ENCODE results near the gene E4F1.

Gene E4F1

GRCh38 chr16:2206420-2206779 lies 17.0 kb upstream of the E4F1 start:
- Mint-ChIP-seq H3K27ac (peak overlapping the region; percentile 88), H3K9me3 (no peaks in the 10 kb centered on the region), H3K4me1 (peaks cover 29% of the 10 kb centered on the region), H3K4me3 (peak overlapping the region; percentile 69), H3K36me3 (peaks cover 10% of the 10 kb centered on the region), H3K27me3 (peaks cover 21% of the 10 kb centered on the region)
- no peak for DNase-seq
- CTCF ChIA-PET = interaction anchor here (1.0 kb wide), 1 partner anchor 12 kb away, joined by 4 read pairs; no protein-coding TSS in a partner anchor

- peak overlapping the region; percentile 69 for H3K4me3 Mint-ChIP-seq
- CTCF ChIA-PET = interaction anchor here (1.0 kb wide), 1 partner anchor 12 kb away, joined by 4 read pairs; no protein-coding TSS in a partner anchor
- H3K4me1 Mint-ChIP-seq = peaks cover 32% of the 10 kb centered on the region
- DNase-seq = no peak
- peak overlapping the region; percentile 88 for H3K27ac Mint-ChIP-seq
- no peaks in the 10 kb centered on the region for H3K9me3 Mint-ChIP-seq
- peaks cover 10% of the 10 kb centered on the region for H3K36me3 Mint-ChIP-seq
- H3K27me3 Mint-ChIP-seq = peaks cover 16% of the 10 kb centered on the region
Measured at GRCh38 chr16:2206780-2207433, 16.5 kb upstream of the E4F1 start.

- CTCF ChIA-PET = no interaction called here
- H3K27me3 Mint-ChIP-seq = peaks cover 7% of the 10 kb centered on the region
- no peak overlapping the region for H3K4me3 Mint-ChIP-seq
- peaks cover 10% of the 10 kb centered on the region for H3K36me3 Mint-ChIP-seq
- H3K27ac Mint-ChIP-seq = no peak overlapping the region
- no peak for DNase-seq
- no peaks in the 10 kb centered on the region for H3K9me3 Mint-ChIP-seq
- peaks cover 38% of the 10 kb centered on the region for H3K4me1 Mint-ChIP-seq
Measured at GRCh38 chr16:2207872-2208271, 15.5 kb upstream of the E4F1 start.

GRCh38 chr16:2208308-2208707 lies 15.1 kb upstream of the E4F1 start:
- Mint-ChIP-seq H3K9me3 (no peaks in the 10 kb centered on the region), H3K27ac (no peak overlapping the region), H3K4me3 (no peak overlapping the region), H3K27me3 (peaks cover 6% of the 10 kb centered on the region), H3K36me3 (peaks cover 12% of the 10 kb centered on the region), H3K4me1 (peaks cover 43% of the 10 kb centered on the region)
- DNase-seq = no peak
- CTCF ChIA-PET = interaction anchor here (0.5 kb wide), 1 partner anchor 17 kb away, joined by 3 read pairs; no protein-coding TSS in a partner anchor

- H3K36me3 Mint-ChIP-seq = peaks cover 14% of the 10 kb centered on the region
- no peaks in the 10 kb centered on the region for H3K9me3 Mint-ChIP-seq
- no peak overlapping the region for H3K4me3 Mint-ChIP-seq
- H3K4me1 Mint-ChIP-seq = peaks cover 43% of the 10 kb centered on the region
- H3K27ac Mint-ChIP-seq = no peak overlapping the region
- DNase-seq = no peak
- CTCF ChIA-PET = interaction anchor here (0.5 kb wide), 1 partner anchor 16 kb away, joined by 3 read pairs; no protein-coding TSS in a partner anchor
- peaks cover under 1% of the 10 kb centered on the region for H3K27me3 Mint-ChIP-seq
Measured at GRCh38 chr16:2208772-2209171, 14.6 kb upstream of the E4F1 start.

- Mint-ChIP-seq H3K9me3 (no peaks in the 10 kb centered on the region), H3K4me1 (peaks cover 42% of the 10 kb centered on the region), H3K36me3 (peaks cover 14% of the 10 kb centered on the region), H3K27me3 (no peaks in the 10 kb centered on the region), H3K27ac (no peak overlapping the region), H3K4me3 (no peak overlapping the region)
- no peak for DNase-seq
- CTCF ChIA-PET = no interaction called here
Measured at GRCh38 chr16:2209258-2210008, 14.0 kb upstream of the E4F1 start.

- CTCF ChIA-PET = no interaction called here
- Mint-ChIP-seq H3K4me1 (peaks cover 38% of the 10 kb centered on the region), H3K27ac (no peak overlapping the region), H3K9me3 (no peaks in the 10 kb centered on the region), H3K36me3 (peaks cover 14% of the 10 kb centered on the region), H3K27me3 (no peaks in the 10 kb centered on the region), H3K4me3 (no peak overlapping the region)
- no peak for DNase-seq
Measured at GRCh38 chr16:2210009-2210332, 13.4 kb upstream of the E4F1 start.

GRCh38 chr16:2210386-2211365 lies 12.7 kb upstream of the E4F1 start, which contains the start of gene BRICD5:
Gene BRICD5, minus strand, starts transcription at chr16:2210863. Its CDS starts 30 bp downstream, at chr16:2210833.
- CTCF ChIA-PET = no interaction called here
- H3K27me3 Mint-ChIP-seq = no peaks in the 10 kb centered on the region
- H3K9me3 Mint-ChIP-seq = no peaks in the 10 kb centered on the region
- peaks cover 40% of the 10 kb centered on the region for H3K4me1 Mint-ChIP-seq
- DNase-seq = no peak
- H3K27ac Mint-ChIP-seq = no peak within 1 kb of the TSS
- H3K4me3 Mint-ChIP-seq = no peak within 1 kb of the TSS
- peaks cover 14% of the 10 kb centered on the region for H3K36me3 Mint-ChIP-seq

- no peak overlapping the region for H3K4me3 Mint-ChIP-seq
- DNase-seq = no peak
- peaks cover 12% of the 10 kb centered on the region for H3K36me3 Mint-ChIP-seq
- CTCF ChIA-PET = no interaction called here
- no peaks in the 10 kb centered on the region for H3K9me3 Mint-ChIP-seq
- H3K27me3 Mint-ChIP-seq = no peaks in the 10 kb centered on the region
- no peak overlapping the region for H3K27ac Mint-ChIP-seq
- H3K4me1 Mint-ChIP-seq = peaks cover 38% of the 10 kb centered on the region
Measured at GRCh38 chr16:2211923-2212347, 11.5 kb upstream of the E4F1 start.

- no peak for DNase-seq
- no peaks in the 10 kb centered on the region for H3K9me3 Mint-ChIP-seq
- no peaks in the 10 kb centered on the region for H3K27me3 Mint-ChIP-seq
- CTCF ChIA-PET = no interaction called here
- peaks cover 7% of the 10 kb centered on the region for H3K36me3 Mint-ChIP-seq
- peaks cover 33% of the 10 kb centered on the region for H3K4me1 Mint-ChIP-seq
- peak overlapping the region; percentile 85 for H3K27ac Mint-ChIP-seq
- H3K4me3 Mint-ChIP-seq = peak overlapping the region; percentile 76
Measured at GRCh38 chr16:2212362-2213324, 10.7 kb upstream of the E4F1 start.

- H3K9me3 Mint-ChIP-seq = no peaks in the 10 kb centered on the region
- no peaks in the 10 kb centered on the region for H3K27me3 Mint-ChIP-seq
- peak overlapping the region; percentile 85 for H3K27ac Mint-ChIP-seq
- peaks cover 5% of the 10 kb centered on the region for H3K36me3 Mint-ChIP-seq
- CTCF ChIA-PET = interaction anchor here (1.0 kb wide), 1 partner anchor 19 kb away, joined by 3 read pairs; no protein-coding TSS in a partner anchor
- peak overlapping the region; percentile 76 for H3K4me3 Mint-ChIP-seq
- peak; percentile 45 for DNase-seq
- H3K4me1 Mint-ChIP-seq = peaks cover 29% of the 10 kb centered on the region
Measured at GRCh38 chr16:2213817-2214718, 9.3 kb upstream of the E4F1 start.

- CTCF ChIA-PET = interaction anchor here (1.0 to 1.5 kb wide), 2 partner anchors 20 to 37 kb away, joined by 3 to 5 read pairs; partner anchors contain the start of gene ECI1
- no peak for DNase-seq
- peak within 1 kb of the TSS; percentile 80 for H3K4me3 Mint-ChIP-seq
- H3K27ac Mint-ChIP-seq = peak within 1 kb of the TSS; percentile 89
- H3K4me1 Mint-ChIP-seq = peaks cover 29% of the 10 kb centered on the region
- peaks cover 5% of the 10 kb centered on the region for H3K36me3 Mint-ChIP-seq
- H3K9me3 Mint-ChIP-seq = no peaks in the 10 kb centered on the region
- H3K27me3 Mint-ChIP-seq = no peaks in the 10 kb centered on the region
Measured at GRCh38 chr16:2214719-2214968, 8.7 kb upstream of the E4F1 start, which contains the start of gene PGP. Gene PGP, minus strand, starts transcription at chr16:2214840. Its CDS starts 63 bp downstream, at chr16:2214777.
